Measurements from ENCODE around the gene OR3A2. TPM values are rescaled to one million over a fixed set of nuclear protein-coding genes. Genes with fewer than 3 reads are reported as not detected.

The OR3A2 gene
- total and polyA plus RNA-seq, 10 of the 15 experiments (the other 5 are each of a cell fraction or from before 2014, with no cell fraction given) = not detected

DNA sequence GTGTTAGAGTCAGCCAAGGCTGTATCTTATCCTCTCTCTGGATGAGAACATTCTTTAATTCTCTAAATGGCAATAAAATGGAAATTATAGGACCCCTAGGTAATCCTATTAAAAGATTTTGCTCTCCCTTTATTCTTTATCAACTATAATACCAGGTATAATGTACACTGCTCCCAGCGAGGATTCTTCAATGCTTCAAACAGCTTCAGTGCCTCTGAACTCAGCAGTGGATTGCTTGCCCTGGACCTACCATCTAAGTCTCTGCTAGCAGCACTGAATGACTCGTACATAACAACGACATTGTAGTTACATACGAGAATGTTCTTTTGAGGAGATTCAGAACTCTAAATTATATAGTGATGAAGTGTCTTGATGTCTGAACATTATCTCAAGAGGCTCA lies 3.7 kb upstream of the OR3A2 start:
- POLR2A ChIA-PET = no interaction called here
- no peak for ATAC-seq
- Histone ChIP-seq H3K79me2 (ENCODE audit: control insufficient read depth, insufficient read depth, low read length) (no peaks in the 10 kb centered on the region), H3K4me3 (no peak overlapping the region), H3K9me3 (replicated peaks; ENCODE audit: control insufficient read depth, insufficient read depth, low read length) (no peaks in the 10 kb centered on the region; the same call in 2 of the 3 replicates), H2AFZ (ENCODE audit: control insufficient read depth, low read depth, low read length) (no peak overlapping the region), H4K20me1 (ENCODE audit: control insufficient read depth, insufficient read depth) (no peaks in the 10 kb centered on the region), H3K4me1 (ENCODE audit: control insufficient read depth, insufficient read depth, low read length) (no peaks in the 10 kb centered on the region), H3K4me2 (ENCODE audit: control insufficient read depth, insufficient read depth) (no peak overlapping the region), H3K9ac (ENCODE audit: control insufficient read depth, insufficient read depth, low read length) (no peak overlapping the region), H3K27ac (ENCODE audit: control insufficient read depth, insufficient read depth) (no peak overlapping the region), H3K36me3 (ENCODE audit: control insufficient read depth in 2 of 2, insufficient read depth in 2 of 2, low read length in 1 of 2) (no peaks in the 10 kb centered on the region), H3K27me3 (replicated peaks in 1 of 2; ENCODE audit: control insufficient read depth in 2 of 2, insufficient read depth in 2 of 2, low read length in 1 of 2) (no peaks in the 10 kb centered on the region)
- RAD21 ChIA-PET (ENCODE audit: unreplicated experiment) = no interaction called here
- SMC1A ChIA-PET (ENCODE audit: uncharacterized antibody, unreplicated experiment) = no interaction called here
- TF ChIP-seq CHD2 (IDR thresholded peaks at IDR 0.05; ENCODE audit: borderline replicate concordance, low read depth, low read length) (no peak), RBBP5 (conservative IDR thresholded peaks at IDR 0.05) (no peak)
- intact Hi-C loops (cut with micrococcal nuclease; ENCODE audit: unreplicated experiment) = no loop called here
- 54% methylated on average over 4 of the region's 4 CpGs for WGBS (ENCODE audit: insufficient coverage, insufficient replicate concordance, low lambda C conversion rate, missing lambda C conversion rate)
- DNase-seq (ENCODE audit: low read depth, low spot score) = no peak
- no peak for FAIRE-seq
- BruUV-seq (replicated peaks) = no TSS peak
- in situ Hi-C loops (cut with MboI) = no loop called here
- CTCF ChIA-PET = no interaction called here

DNA sequence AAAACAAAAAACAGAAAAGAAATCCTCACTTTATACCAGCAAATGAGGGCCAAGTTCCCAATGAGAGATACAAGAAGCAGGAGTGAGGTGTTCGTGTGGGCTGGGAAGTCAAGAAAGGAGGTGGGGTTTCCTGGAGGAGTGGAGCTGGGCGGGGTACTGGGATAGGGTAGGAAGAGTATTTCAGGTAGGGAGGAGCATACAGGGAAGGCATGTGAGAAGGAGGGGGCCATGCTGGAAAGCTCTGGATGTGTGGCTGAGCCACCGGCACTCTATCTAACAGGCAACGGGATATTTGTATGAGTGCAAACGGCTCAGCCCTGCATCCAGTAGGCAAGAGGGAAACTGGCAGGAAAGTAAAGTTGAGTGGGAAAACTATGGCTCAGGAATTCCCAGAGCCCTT lies 4.2 kb downstream of the OR3A2 start:
- ATAC-seq = no peak
- 5% methylated on average over 4 of the region's 5 CpGs for WGBS (ENCODE audit: insufficient coverage, insufficient replicate concordance, low lambda C conversion rate, missing lambda C conversion rate)
- SMC1A ChIA-PET (ENCODE audit: uncharacterized antibody, unreplicated experiment) = no interaction called here
- Histone ChIP-seq H2AFZ (ENCODE audit: control insufficient read depth, low read depth, low read length) (no peak overlapping the region), H3K27me3 (replicated peaks in 1 of 2; ENCODE audit: control insufficient read depth in 2 of 2, insufficient read depth in 2 of 2, low read length in 1 of 2) (no peaks in the 10 kb centered on the region), H4K20me1 (ENCODE audit: control insufficient read depth, insufficient read depth) (no peaks in the 10 kb centered on the region), H3K4me3 (no peak overlapping the region), H3K79me2 (ENCODE audit: control insufficient read depth, insufficient read depth, low read length) (no peaks in the 10 kb centered on the region), H3K27ac (ENCODE audit: control insufficient read depth, insufficient read depth) (no peak overlapping the region), H3K4me1 (ENCODE audit: control insufficient read depth, insufficient read depth, low read length) (no peaks in the 10 kb centered on the region), H3K9me3 (replicated peaks; ENCODE audit: control insufficient read depth, insufficient read depth, low read length) (no peaks in the 10 kb centered on the region; the same call in 2 of the 3 replicates), H3K36me3 (ENCODE audit: control insufficient read depth in 2 of 2, insufficient read depth in 2 of 2, low read length in 1 of 2) (no peaks in the 10 kb centered on the region), H3K4me2 (ENCODE audit: control insufficient read depth, insufficient read depth) (no peak overlapping the region), H3K9ac (ENCODE audit: control insufficient read depth, insufficient read depth, low read length) (no peak overlapping the region)
- FAIRE-seq = no peak
- RAD21 ChIA-PET (ENCODE audit: unreplicated experiment) = no interaction called here
- intact Hi-C loops (cut with micrococcal nuclease; ENCODE audit: unreplicated experiment) (no loop called here), in situ Hi-C loops (cut with MboI) (no loop called here)
- BruUV-seq (replicated peaks) = no TSS peak
- DNase-seq (ENCODE audit: low read depth, low spot score) = no peak
- POLR2A ChIA-PET = no interaction called here
- CTCF ChIA-PET = no interaction called here
- TF ChIP-seq, protein P1, sequence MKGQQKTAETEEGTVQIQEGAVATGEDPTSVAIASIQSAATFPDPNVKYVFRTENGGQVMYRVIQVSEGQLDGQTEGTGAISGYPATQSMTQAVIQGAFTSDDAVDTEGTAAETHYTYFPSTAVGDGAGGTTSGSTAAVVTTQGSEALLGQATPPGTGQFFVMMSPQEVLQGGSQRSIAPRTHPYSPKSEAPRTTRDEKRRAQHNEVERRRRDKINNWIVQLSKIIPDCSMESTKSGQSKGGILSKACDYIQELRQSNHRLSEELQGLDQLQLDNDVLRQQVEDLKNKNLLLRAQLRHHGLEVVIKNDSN (IDR thresholded peaks at IDR 0.05; ENCODE audit: borderline replicate concordance, extremely low read length, insufficient read depth, low read depth, low read length) = no peak
- no peak for TF ChIP-seq NFYB (IDR thresholded peaks at IDR 0.05; ENCODE audit: insufficient read depth, low read depth, low read length)
- TF ChIP-seq, protein P2, sequence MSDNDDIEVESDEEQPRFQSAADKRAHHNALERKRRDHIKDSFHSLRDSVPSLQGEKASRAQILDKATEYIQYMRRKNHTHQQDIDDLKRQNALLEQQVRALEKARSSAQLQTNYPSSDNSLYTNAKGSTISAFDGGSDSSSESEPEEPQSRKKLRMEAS (IDR thresholded peaks at IDR 0.05; ENCODE audit: low read depth, low read length) = no peak
- TF ChIP-seq RAD21 (IDR thresholded peaks at IDR 0.05; ENCODE audit: insufficient read depth, low read depth, low read length) = no peak
- TF ChIP-seq RAD51 (IDR thresholded peaks at IDR 0.05) = no peak
- TF ChIP-seq, protein P3, sequence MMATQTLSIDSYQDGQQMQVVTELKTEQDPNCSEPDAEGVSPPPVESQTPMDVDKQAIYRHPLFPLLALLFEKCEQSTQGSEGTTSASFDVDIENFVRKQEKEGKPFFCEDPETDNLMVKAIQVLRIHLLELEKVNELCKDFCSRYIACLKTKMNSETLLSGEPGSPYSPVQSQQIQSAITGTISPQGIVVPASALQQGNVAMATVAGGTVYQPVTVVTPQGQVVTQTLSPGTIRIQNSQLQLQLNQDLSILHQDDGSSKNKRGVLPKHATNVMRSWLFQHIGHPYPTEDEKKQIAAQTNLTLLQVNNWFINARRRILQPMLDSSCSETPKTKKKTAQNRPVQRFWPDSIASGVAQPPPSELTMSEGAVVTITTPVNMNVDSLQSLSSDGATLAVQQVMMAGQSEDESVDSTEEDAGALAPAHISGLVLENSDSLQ (IDR thresholded peaks at IDR 0.05) = no peak
- no peak for TF ChIP-seq BMI1 (IDR thresholded peaks at IDR 0.05; ENCODE audit: borderline replicate concordance)
- no peak for TF ChIP-seq HDAC6 (IDR thresholded peaks at IDR 0.05; ENCODE audit: unreplicated experiment)
- no peak for TF ChIP-seq MEF2A (IDR thresholded peaks at IDR 0.05; ENCODE audit: insufficient read depth, low read depth, low read length)
- TF ChIP-seq, protein P4, sequence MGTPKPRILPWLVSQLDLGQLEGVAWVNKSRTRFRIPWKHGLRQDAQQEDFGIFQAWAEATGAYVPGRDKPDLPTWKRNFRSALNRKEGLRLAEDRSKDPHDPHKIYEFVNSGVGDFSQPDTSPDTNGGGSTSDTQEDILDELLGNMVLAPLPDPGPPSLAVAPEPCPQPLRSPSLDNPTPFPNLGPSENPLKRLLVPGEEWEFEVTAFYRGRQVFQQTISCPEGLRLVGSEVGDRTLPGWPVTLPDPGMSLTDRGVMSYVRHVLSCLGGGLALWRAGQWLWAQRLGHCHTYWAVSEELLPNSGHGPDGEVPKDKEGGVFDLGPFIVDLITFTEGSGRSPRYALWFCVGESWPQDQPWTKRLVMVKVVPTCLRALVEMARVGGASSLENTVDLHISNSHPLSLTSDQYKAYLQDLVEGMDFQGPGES (IDR thresholded peaks at IDR 0.05) = no peak
- TF ChIP-seq CEBPB (IDR thresholded peaks at IDR 0.05; ENCODE audit: borderline replicate concordance in 1 of 2, low read depth in 2 of 2, low read length in 2 of 2) = no peak
- no peak for TF ChIP-seq HDAC2 (IDR thresholded peaks at IDR 0.05)
- no peak for TF ChIP-seq NFXL1 (IDR thresholded peaks at IDR 0.05; ENCODE audit: borderline replicate concordance)
